ENCODE results near the gene GOLT1B.

Gene GOLT1B

DNA sequence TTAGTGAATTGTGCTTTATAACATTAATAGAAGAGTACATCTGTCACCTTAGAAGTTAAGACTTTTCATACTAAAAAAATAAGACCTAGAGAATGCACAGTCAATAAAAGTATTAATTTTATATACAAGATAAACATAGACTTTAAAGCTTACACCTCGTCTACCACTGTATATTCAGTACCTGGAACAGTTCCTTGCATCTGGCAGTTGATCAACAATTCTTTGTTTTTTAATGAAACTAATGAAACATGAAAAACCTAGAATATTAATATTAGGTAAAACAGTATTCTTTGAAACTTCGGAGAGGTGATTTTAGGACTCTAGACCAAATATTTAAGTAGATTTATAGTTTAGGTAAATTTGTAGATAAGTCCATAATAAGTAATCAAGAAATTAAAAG is 4.3 kb downstream of the GOLT1B start:
- no peak overlapping the region for H3K27ac ChIP-seq
- peaks cover 17% of the 10 kb centered on the region for H3K36me3 ChIP-seq
- H3K27me3 ChIP-seq = no peaks in the 10 kb centered on the region
- peaks cover 10 to 12% of the 10 kb centered on the region in 2 experiments for H3K4me1 ChIP-seq (ENCODE audit: control insufficient read depth in 1 of 2, insufficient read depth in 1 of 2, low read depth in 1 of 2, low read length in 1 of 2)
- TF ChIP-seq, protein P1, sequence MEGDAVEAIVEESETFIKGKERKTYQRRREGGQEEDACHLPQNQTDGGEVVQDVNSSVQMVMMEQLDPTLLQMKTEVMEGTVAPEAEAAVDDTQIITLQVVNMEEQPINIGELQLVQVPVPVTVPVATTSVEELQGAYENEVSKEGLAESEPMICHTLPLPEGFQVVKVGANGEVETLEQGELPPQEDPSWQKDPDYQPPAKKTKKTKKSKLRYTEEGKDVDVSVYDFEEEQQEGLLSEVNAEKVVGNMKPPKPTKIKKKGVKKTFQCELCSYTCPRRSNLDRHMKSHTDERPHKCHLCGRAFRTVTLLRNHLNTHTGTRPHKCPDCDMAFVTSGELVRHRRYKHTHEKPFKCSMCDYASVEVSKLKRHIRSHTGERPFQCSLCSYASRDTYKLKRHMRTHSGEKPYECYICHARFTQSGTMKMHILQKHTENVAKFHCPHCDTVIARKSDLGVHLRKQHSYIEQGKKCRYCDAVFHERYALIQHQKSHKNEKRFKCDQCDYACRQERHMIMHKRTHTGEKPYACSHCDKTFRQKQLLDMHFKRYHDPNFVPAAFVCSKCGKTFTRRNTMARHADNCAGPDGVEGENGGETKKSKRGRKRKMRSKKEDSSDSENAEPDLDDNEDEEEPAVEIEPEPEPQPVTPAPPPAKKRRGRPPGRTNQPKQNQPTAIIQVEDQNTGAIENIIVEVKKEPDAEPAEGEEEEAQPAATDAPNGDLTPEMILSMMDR (IDR thresholded peaks at IDR 0.05) = no peak
- no peaks in the 10 kb centered on the region for H3K9me3 ChIP-seq
- H3K4me3 ChIP-seq (ENCODE audit: low read depth in 1 of 2, low read length in 1 of 2) = no peak overlapping the region

DNA sequence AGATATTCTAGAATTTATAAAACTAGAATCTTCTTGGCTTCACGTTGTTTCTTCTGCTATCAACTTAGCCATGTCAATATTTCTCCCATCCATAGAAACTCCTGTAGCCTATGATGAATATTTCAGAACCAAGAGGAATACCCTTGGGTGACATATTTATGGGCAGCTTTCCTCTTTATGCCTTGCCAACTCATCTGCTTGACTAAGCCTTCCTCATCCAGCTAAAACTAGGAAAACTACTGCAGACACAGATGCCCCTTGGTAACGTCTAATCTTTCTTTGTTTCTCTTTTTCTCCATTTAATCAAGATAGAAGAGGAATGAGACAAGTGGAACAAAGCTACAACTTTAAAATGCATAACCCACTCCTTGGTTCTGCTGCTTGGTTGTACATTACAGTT is 6.3 kb downstream of the GOLT1B start:
- TF ChIP-seq, protein P1 (IDR thresholded peaks at IDR 0.05) = no peak
- H3K9me3 ChIP-seq = no peaks in the 10 kb centered on the region
- peaks cover 1% of the 10 kb centered on the region in 2 experiments for H3K4me1 ChIP-seq (ENCODE audit: control insufficient read depth in 1 of 2, insufficient read depth in 1 of 2, low read depth in 1 of 2, low read length in 1 of 2)
- no peaks in the 10 kb centered on the region for H3K27me3 ChIP-seq
- peaks cover 26% of the 10 kb centered on the region for H3K36me3 ChIP-seq
- H3K27ac ChIP-seq = no peak overlapping the region
- H3K4me3 ChIP-seq (ENCODE audit: low read depth in 1 of 2, low read length in 1 of 2) = no peak overlapping the region

- TF ChIP-seq, protein P1 (IDR thresholded peaks at IDR 0.05) = no peak
- Histone ChIP-seq H3K4me3 (ENCODE audit: low read depth in 1 of 2, low read length in 1 of 2) (no peak overlapping the region), H3K27ac (no peak overlapping the region), H3K4me1 (ENCODE audit: control insufficient read depth in 1 of 2, insufficient read depth in 1 of 2, low read depth in 1 of 2, low read length in 1 of 2) (no peaks in the 10 kb centered on the region), H3K9me3 (no peaks in the 10 kb centered on the region), H3K27me3 (no peaks in the 10 kb centered on the region), H3K36me3 (peaks cover 44% of the 10 kb centered on the region)
These were observed 8.2 kb downstream of the GOLT1B start for GRCh38 chr12:21509768-21510167.

DNA sequence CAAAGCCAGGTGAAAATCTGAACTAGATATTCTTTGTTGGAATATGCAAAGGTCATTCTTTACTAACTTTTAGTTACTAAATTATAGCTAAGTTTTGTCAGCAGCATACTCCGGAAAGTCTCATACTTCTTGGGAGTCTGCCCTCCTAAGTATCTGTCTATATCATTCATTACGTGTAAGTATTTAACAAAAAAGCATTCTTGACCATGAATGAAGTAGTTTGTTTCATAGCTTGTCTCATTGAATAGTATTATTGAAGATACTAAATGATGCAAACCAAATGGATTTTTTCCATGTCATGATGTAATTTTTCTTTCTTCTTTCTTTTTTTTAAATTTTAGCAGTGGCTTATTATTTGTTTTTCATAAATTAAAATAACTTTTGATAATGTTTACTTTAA is 14.7 kb downstream of the GOLT1B start:
- no peak overlapping the region for H3K4me3 ChIP-seq (ENCODE audit: low read depth in 1 of 2, low read length in 1 of 2)
- no peaks in the 10 kb centered on the region for H3K27me3 ChIP-seq
- TF ChIP-seq, protein P1 (IDR thresholded peaks at IDR 0.05) = no peak
- H3K9me3 ChIP-seq = no peaks in the 10 kb centered on the region
- H3K4me1 ChIP-seq (ENCODE audit: control insufficient read depth in 1 of 2, insufficient read depth in 1 of 2, low read depth in 1 of 2, low read length in 1 of 2) = no peaks in the 10 kb centered on the region
- peaks cover 42% of the 10 kb centered on the region for H3K36me3 ChIP-seq
- H3K27ac ChIP-seq = no peak overlapping the region

GRCh38 chr12:21518451-21518850 is 16.9 kb downstream of the GOLT1B start:
- Histone ChIP-seq H3K4me3 (ENCODE audit: low read depth in 1 of 2, low read length in 1 of 2) (no peak overlapping the region), H3K36me3 (peaks cover 30% of the 10 kb centered on the region), H3K9me3 (no peaks in the 10 kb centered on the region), H3K27ac (no peak overlapping the region), H3K4me1 (ENCODE audit: control insufficient read depth in 1 of 2, insufficient read depth in 1 of 2, low read depth in 1 of 2, low read length in 1 of 2) (no peaks in the 10 kb centered on the region), H3K27me3 (peaks cover 6% of the 10 kb centered on the region)
- TF ChIP-seq, protein P1 (IDR thresholded peaks at IDR 0.05) = no peak

DNA sequence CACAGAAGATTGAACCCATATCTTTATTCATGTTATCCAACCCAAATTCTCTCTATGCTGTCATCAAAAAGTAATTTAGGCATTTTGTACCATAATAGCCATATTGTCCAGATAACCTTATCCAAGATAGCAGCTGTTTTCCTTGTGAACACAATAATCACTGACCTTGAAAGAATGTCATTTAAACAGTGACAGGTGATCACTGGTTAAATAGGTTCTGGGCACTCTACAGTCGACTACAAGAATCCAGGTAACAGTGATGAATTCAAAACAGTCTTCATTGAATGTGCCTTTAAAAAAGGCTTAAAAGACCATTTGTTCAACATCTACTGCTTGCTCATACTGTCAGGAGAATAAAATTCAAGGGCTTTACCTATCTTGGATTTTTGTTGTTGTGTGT is 20.0 kb downstream of the GOLT1B start:
- no peaks in the 10 kb centered on the region for H3K9me3 ChIP-seq
- no peak overlapping the region for H3K27ac ChIP-seq
- peaks cover 3% of the 10 kb centered on the region for H3K36me3 ChIP-seq
- no peak overlapping the region for H3K4me3 ChIP-seq (ENCODE audit: low read depth in 1 of 2, low read length in 1 of 2)
- no peaks in the 10 kb centered on the region for H3K4me1 ChIP-seq (ENCODE audit: control insufficient read depth in 1 of 2, insufficient read depth in 1 of 2, low read depth in 1 of 2, low read length in 1 of 2)
- peaks cover 32% of the 10 kb centered on the region for H3K27me3 ChIP-seq
- TF ChIP-seq, protein P1 (IDR thresholded peaks at IDR 0.05) = no peak
